ENCODE data around the gene MT4. TPM values are rescaled to one million over a fixed set of nuclear protein-coding genes. Genes with fewer than 3 reads are reported as not detected.

The MT4 gene
- not detected in 2 replicates for polyA plus RNA-seq (2011; rRNA removed)
- not detected in 2 replicates for polyA plus RNA-seq (2012; cell fraction: cytosol; rRNA removed)
- not detected in 2 replicates for polyA plus RNA-seq (2012; cell fraction: nucleus; rRNA removed)
- not detected in 3 replicates for polyA plus RNA-seq (2017; fragmentation: RNase III; extraction: RNeasy Plus Mini Kit Qiagen cat#74134 plus additional on column Dnase treatment)
- not detected in 2 replicates for polyA minus RNA-seq (2011; rRNA and poly(A)+ RNA removed)

DNA sequence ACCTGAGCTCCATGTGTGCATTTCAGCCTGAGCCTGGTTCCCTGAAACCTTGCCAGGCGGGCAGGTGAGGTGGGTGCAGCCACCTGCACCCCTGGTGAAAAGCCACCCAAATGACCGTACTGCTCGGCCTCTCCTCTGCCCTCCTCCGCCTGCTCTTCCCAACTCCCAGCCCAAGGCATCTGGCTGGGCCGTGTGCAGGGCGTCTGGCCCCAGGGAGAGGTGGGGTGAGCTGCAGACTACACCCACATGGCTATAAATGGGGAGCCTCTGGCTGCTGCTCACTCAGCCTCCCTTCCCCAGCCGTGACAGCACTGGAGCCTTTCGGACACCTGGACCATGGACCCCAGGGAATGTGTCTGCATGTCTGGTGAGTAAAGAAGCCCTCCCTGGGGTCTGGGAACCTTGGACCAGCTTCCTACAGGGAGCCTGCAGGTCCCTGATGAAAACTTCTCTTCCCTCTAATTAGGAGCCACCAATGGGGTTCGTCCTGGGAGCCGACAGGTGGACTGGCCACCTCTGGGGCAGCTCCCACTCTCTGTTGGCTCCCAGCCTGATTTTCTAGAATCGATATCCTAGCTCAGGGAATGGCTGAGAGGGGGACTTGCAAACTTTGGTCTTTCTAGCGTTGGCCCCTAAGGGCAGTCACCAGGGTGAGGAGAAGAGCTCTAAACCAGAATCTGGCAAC lies at the start of gene MT4:
Gene MT4, plus strand, starts transcription at position 281 of the 685 bp plus-strand sequence. Its CDS starts 56 bp downstream, at position 337.
- ATAC-seq (no peak), DNase-seq (ENCODE audit: low read depth in 1 of 2, low spot score in 1 of 2) (no peak), FAIRE-seq (no peak)
- WGBS (ENCODE audit: missing lambda C conversion rate): 40% methylated on average over 12 of the region's 12 CpGs
- H3K4me3 ChIP-seq: no peak within 1 kb of the TSS
- H3K4me2 ChIP-seq: no peak within 1 kb of the TSS
- no peaks in the 10 kb centered on the region for H3K9me3 ChIP-seq
- ChIA-PET POLR2A (no interaction called here), CTCF (interaction anchor here (0.8 to 2.6 kb wide), 4 partner anchors 8 to 137 kb away, joined by 4 to 11 read pairs (median 4); no protein-coding TSS in a partner anchor)
- TF ChIP-seq, protein P1, sequence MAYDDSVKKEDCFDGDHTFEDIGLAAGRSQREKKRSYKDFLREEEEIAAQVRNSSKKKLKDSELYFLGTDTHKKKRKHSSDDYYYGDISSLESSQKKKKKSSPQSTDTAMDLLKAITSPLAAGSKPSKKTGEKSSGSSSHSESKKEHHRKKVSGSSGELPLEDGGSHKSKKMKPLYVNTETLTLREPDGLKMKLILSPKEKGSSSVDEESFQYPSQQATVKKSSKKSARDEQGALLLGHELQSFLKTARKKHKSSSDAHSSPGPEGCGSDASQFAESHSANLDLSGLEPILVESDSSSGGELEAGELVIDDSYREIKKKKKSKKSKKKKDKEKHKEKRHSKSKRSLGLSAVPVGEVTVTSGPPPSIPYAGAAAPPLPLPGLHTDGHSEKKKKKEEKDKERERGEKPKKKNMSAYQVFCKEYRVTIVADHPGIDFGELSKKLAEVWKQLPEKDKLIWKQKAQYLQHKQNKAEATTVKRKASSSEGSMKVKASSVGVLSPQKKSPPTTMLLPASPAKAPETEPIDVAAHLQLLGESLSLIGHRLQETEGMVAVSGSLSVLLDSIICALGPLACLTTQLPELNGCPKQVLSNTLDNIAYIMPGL (CRISPR knock-in tag; IDR thresholded peaks at IDR 0.05; ENCODE audit: borderline replicate concordance): no peak
- H3K4me1 ChIP-seq: no peaks in the 10 kb centered on the region
- H3K27ac ChIP-seq: no peak within 1 kb of the TSS

DNA sequence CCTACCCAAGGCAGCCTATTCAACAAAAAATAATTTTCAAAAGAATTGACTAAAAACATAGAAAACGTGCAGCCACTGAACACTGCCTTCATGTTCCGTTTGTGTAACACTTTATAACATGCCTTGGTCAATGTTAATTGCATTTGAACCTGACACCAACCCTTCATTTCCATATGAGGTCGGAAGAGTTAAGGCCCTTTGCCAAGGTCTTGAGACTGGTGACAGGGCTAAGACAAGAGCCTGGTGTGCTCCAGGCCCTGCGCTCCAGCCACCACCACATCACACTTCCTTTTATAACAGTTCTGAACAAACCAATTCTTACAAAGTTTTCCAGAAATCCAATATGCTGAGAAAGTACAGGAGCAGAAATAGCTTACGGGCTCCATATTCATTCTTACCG lies 49.2 kb upstream of the MT4 start:
- WGBS (ENCODE audit: missing lambda C conversion rate): 88% methylated on average over 6 of the region's 6 CpGs
- TF ChIP-seq EHMT2 (IDR thresholded peaks at IDR 0.05; ENCODE audit: low read depth): no peak
- TF ChIP-seq, protein P2, sequence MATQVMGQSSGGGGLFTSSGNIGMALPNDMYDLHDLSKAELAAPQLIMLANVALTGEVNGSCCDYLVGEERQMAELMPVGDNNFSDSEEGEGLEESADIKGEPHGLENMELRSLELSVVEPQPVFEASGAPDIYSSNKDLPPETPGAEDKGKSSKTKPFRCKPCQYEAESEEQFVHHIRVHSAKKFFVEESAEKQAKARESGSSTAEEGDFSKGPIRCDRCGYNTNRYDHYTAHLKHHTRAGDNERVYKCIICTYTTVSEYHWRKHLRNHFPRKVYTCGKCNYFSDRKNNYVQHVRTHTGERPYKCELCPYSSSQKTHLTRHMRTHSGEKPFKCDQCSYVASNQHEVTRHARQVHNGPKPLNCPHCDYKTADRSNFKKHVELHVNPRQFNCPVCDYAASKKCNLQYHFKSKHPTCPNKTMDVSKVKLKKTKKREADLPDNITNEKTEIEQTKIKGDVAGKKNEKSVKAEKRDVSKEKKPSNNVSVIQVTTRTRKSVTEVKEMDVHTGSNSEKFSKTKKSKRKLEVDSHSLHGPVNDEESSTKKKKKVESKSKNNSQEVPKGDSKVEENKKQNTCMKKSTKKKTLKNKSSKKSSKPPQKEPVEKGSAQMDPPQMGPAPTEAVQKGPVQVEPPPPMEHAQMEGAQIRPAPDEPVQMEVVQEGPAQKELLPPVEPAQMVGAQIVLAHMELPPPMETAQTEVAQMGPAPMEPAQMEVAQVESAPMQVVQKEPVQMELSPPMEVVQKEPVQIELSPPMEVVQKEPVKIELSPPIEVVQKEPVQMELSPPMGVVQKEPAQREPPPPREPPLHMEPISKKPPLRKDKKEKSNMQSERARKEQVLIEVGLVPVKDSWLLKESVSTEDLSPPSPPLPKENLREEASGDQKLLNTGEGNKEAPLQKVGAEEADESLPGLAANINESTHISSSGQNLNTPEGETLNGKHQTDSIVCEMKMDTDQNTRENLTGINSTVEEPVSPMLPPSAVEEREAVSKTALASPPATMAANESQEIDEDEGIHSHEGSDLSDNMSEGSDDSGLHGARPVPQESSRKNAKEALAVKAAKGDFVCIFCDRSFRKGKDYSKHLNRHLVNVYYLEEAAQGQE (IDR thresholded peaks at IDR 0.05): no peak
- TF ChIP-seq CBX8 (IDR thresholded peaks at IDR 0.05): no peak
- no peak for TF ChIP-seq TP53 (CRISPR knock-in tag; IDR thresholded peaks at IDR 0.05)
- TF ChIP-seq HDAC2 (IDR thresholded peaks at IDR 0.05): no peak
- no peak for TF ChIP-seq NPAS2 (CRISPR knock-in tag; IDR thresholded peaks at IDR 0.05; ENCODE audit: borderline replicate concordance)
- no peak for TF ChIP-seq HOXA7 (CRISPR knock-in tag; IDR thresholded peaks at IDR 0.05)
- FAIRE-seq: no peak
- ChIA-PET CTCF (interaction anchor here (0.8 to 6.2 kb wide), 5 partner anchors 14 to 274 kb away, joined by 3 to 34 read pairs (median 4); no protein-coding TSS in a partner anchor), POLR2A (no interaction called here)
- no peaks in the 10 kb centered on the region for H3K9me3 ChIP-seq
- no peak overlapping the region for H3K4me3 ChIP-seq
- H3K27ac ChIP-seq: no peak overlapping the region
- no peak for ATAC-seq
- no peak for DNase-seq (ENCODE audit: low read depth in 1 of 2, low spot score in 1 of 2)
- H3K4me2 ChIP-seq: no peak overlapping the region
- H3K4me1 ChIP-seq: peaks cover 14% of the 10 kb centered on the region; the same call in 2 of the 3 replicates

DNA sequence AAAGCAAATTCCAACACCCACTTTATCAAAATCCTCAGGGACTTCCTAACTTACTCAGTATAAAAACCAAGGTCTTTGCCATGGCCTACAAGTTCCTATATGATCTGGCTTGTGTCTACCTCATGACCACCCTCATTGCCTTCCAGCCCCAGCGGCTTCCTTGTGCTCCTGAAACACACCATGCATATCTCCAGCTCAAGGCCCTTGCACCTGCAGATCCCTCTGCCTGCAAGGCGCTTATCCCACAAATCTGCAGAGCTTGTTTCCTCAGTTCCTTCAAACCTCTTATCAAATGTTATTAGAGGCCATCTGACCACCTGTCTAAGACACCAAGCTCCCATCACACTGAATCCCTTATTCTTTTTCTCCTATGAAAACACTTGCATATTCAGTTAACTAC lies 47.7 kb upstream of the MT4 start:
- 96% methylated on average over 2 of the region's 2 CpGs for WGBS (ENCODE audit: missing lambda C conversion rate)
- POLR2A ChIA-PET: interaction anchor here (0.6 kb wide), 1 partner anchor 140 kb away, joined by 3 read pairs; no protein-coding TSS in a partner anchor
- FAIRE-seq: no peak
- no peak for ATAC-seq
- CTCF ChIA-PET: interaction anchor here (0.8 to 6.2 kb wide), 8 partner anchors 16 to 185 kb away, joined by 3 to 34 read pairs (median 6); no protein-coding TSS in a partner anchor
- no peak for DNase-seq (ENCODE audit: low read depth in 1 of 2, low spot score in 1 of 2)
- TF ChIP-seq RFX5 (IDR thresholded peaks at IDR 0.05) (no peak), NFE2L2 (conservative IDR thresholded peaks at IDR 0.05; ENCODE audit: low read length) (no peak), CBX8 (IDR thresholded peaks at IDR 0.05) (no peak), CHD2 (IDR thresholded peaks at IDR 0.05; ENCODE audit: low read length, partially characterized antibody) (no peak), NR3C1 (IDR thresholded peaks at IDR 0.05) (no peak), HDAC2 (IDR thresholded peaks at IDR 0.05) (no peak), CHD4 (IDR thresholded peaks at IDR 0.05; ENCODE audit: borderline replicate concordance) (no peak), KDM5A (IDR thresholded peaks at IDR 0.05) (no peak), TP53 (CRISPR knock-in tag; IDR thresholded peaks at IDR 0.05) (no peak), ZFP36 (IDR thresholded peaks at IDR 0.05; ENCODE audit: borderline replicate concordance, partially characterized antibody) (no peak), PHF8 (IDR thresholded peaks at IDR 0.05; ENCODE audit: borderline replicate concordance, low read depth) (no peak), CBX2 (IDR thresholded peaks at IDR 0.05; ENCODE audit: borderline replicate concordance, low read depth) (no peak), JUNB (IDR thresholded peaks at IDR 0.05) (no peak)
- TF ChIP-seq, protein P1 (CRISPR knock-in tag; IDR thresholded peaks at IDR 0.05; ENCODE audit: borderline replicate concordance): no peak
- TF ChIP-seq, protein P2 (IDR thresholded peaks at IDR 0.05): no peak
- TF ChIP-seq, protein P3, sequence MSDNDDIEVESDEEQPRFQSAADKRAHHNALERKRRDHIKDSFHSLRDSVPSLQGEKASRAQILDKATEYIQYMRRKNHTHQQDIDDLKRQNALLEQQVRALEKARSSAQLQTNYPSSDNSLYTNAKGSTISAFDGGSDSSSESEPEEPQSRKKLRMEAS (IDR thresholded peaks at IDR 0.05): no peak
- Histone ChIP-seq H3K9me3 (no peaks in the 10 kb centered on the region), H3K4me3 (no peak overlapping the region), H3K4me1 (peaks cover 14% of the 10 kb centered on the region; the same call in 2 of the 3 replicates), H3K4me2 (no peak overlapping the region), H3K27ac (no peak overlapping the region)

Data from A549 (cell line).